ACC112 (cell line): ENCODE measurements around the gene MRM2.

Experiments used
- H2AFZ ChIP-seq: fragments of 200-600 bp; sonication (generic); one replicate; pipeline ENCODE4 v1.6.0; 2017; ENCODE audit warnings: antibody characterized with exemption, low read length; ENCODE audit not compliant: unreplicated experiment
- H3K27ac ChIP-seq: fragments of 200-600 bp; sonication (generic); 2 replicates; pipeline ENCODE4 v1.5.1; 2014; ENCODE audit warnings: low read depth, mild to moderate bottlenecking, antibody characterized with exemption, low read length, moderate library complexity
- H3K27me3 ChIP-seq: fragments of 200-600 bp; sonication (generic); 2 replicates; pipeline ENCODE4 v1.6.1; 2014; ENCODE audit warnings: mild to moderate bottlenecking, antibody characterized with exemption, low read length, moderate library complexity, mixed read lengths; ENCODE audit not compliant: insufficient read depth
- H3K36me3 ChIP-seq: fragments of 200-600 bp; sonication (generic); 2 replicates; pipeline ENCODE4 v1.6.1; 2016; ENCODE audit warnings: mild to moderate bottlenecking, antibody characterized with exemption, low read length, moderate library complexity, mixed read lengths; ENCODE audit not compliant: insufficient read depth
- H3K4me1 ChIP-seq: fragments of 200-600 bp; sonication (generic); one replicate; pipeline ENCODE4 v1.6.1; 2016; ENCODE audit warnings: low read length, mixed read lengths; ENCODE audit not compliant: insufficient read depth, unreplicated experiment, control insufficient read depth
- H3K4me3 ChIP-seq: fragments of 200-600 bp; sonication (generic); 2 replicates; pipeline ENCODE4 v1.5.1; 2014; ENCODE audit warnings: mild to moderate bottlenecking, low read depth, low read length
- H3K79me2 ChIP-seq: fragments of 200-600 bp; sonication (generic); one replicate; pipeline ENCODE4 v1.6.0; 2016; ENCODE audit warnings: low read length; ENCODE audit not compliant: control insufficient read depth, unreplicated experiment, insufficient read depth

Gene MRM2

GRCh38 chr7:2213551-2214215, 28.3 kb downstream of the MRM2 start:
- H3K79me2 ChIP-seq = no peaks in the 10 kb centered on the region
- no peak overlapping the region for H3K27ac ChIP-seq
- no peaks in the 10 kb centered on the region for H3K27me3 ChIP-seq
- H3K36me3 ChIP-seq = peaks cover 15% of the 10 kb centered on the region; the same call in 1 of the 2 replicates
- H3K4me1 ChIP-seq = no peaks in the 10 kb centered on the region
- no peak overlapping the region for H2AFZ ChIP-seq
- no peak overlapping the region for H3K4me3 ChIP-seq

GRCh38 chr7:2212906-2213305, 29.1 kb downstream of the MRM2 start:
- H3K4me1 ChIP-seq = no peaks in the 10 kb centered on the region
- no peaks in the 10 kb centered on the region for H3K27me3 ChIP-seq
- H2AFZ ChIP-seq = no peak overlapping the region
- peaks cover 15% of the 10 kb centered on the region; the same call in 1 of the 2 replicates for H3K36me3 ChIP-seq
- H3K79me2 ChIP-seq = no peaks in the 10 kb centered on the region
- H3K4me3 ChIP-seq = no peak overlapping the region
- no peak overlapping the region for H3K27ac ChIP-seq

GRCh38 chr7:2211926-2212325, 30.1 kb downstream of the MRM2 start:
- no peak overlapping the region for H2AFZ ChIP-seq
- H3K4me3 ChIP-seq = no peak overlapping the region
- H3K27ac ChIP-seq = no peak overlapping the region
- no peaks in the 10 kb centered on the region for H3K79me2 ChIP-seq
- no peaks in the 10 kb centered on the region for H3K4me1 ChIP-seq
- H3K27me3 ChIP-seq = no peaks in the 10 kb centered on the region
- peaks cover 15% of the 10 kb centered on the region; the same call in 1 of the 2 replicates for H3K36me3 ChIP-seq

- no peak overlapping the region for H3K4me3 ChIP-seq
- H3K79me2 ChIP-seq = no peaks in the 10 kb centered on the region
- peaks cover 15% of the 10 kb centered on the region; the same call in 1 of the 2 replicates for H3K36me3 ChIP-seq
- H3K27ac ChIP-seq = no peak overlapping the region
- H3K4me1 ChIP-seq = no peaks in the 10 kb centered on the region
- H3K27me3 ChIP-seq = no peaks in the 10 kb centered on the region
- no peak overlapping the region for H2AFZ ChIP-seq
Observed at GRCh38 chr7:2211259-2211880, 30.6 kb downstream of the MRM2 start.

- Histone ChIP-seq H3K79me2 (no peaks in the 10 kb centered on the region), H3K36me3 (peaks cover 15% of the 10 kb centered on the region; the same call in 1 of the 2 replicates), H3K27me3 (no peaks in the 10 kb centered on the region), H3K27ac (no peak overlapping the region), H2AFZ (no peak overlapping the region), H3K4me3 (no peak overlapping the region), H3K4me1 (no peaks in the 10 kb centered on the region)
Observed at GRCh38 chr7:2210551-2211258, 31.3 kb downstream of the MRM2 start.

GRCh38 chr7:2209961-2210323, 32.1 kb downstream of the MRM2 start:
- no peak overlapping the region for H2AFZ ChIP-seq
- no peaks in the 10 kb centered on the region for H3K4me1 ChIP-seq
- no peak overlapping the region for H3K4me3 ChIP-seq
- H3K27ac ChIP-seq = no peak overlapping the region
- peaks cover 15% of the 10 kb centered on the region; the same call in 1 of the 2 replicates for H3K36me3 ChIP-seq
- no peaks in the 10 kb centered on the region for H3K79me2 ChIP-seq
- H3K27me3 ChIP-seq = no peaks in the 10 kb centered on the region

GRCh38 chr7:2209146-2209960, 32.7 kb downstream of the MRM2 start:
- Histone ChIP-seq H3K27me3 (no peaks in the 10 kb centered on the region), H3K27ac (no peak overlapping the region), H3K36me3 (peaks cover 11% of the 10 kb centered on the region; the same call in 1 of the 2 replicates), H3K4me3 (no peak overlapping the region), H3K79me2 (no peaks in the 10 kb centered on the region), H3K4me1 (no peaks in the 10 kb centered on the region), H2AFZ (no peak overlapping the region)

GRCh38 chr7:2208712-2209111, 33.3 kb downstream of the MRM2 start:
- Histone ChIP-seq H3K27ac (no peak overlapping the region), H3K36me3 (peaks cover 6% of the 10 kb centered on the region; the same call in 1 of the 2 replicates), H2AFZ (no peak overlapping the region)

GRCh38 chr7:2205036-2205780, 36.8 kb downstream of the MRM2 start:
- Histone ChIP-seq H3K79me2 (no peaks in the 10 kb centered on the region), H2AFZ (no peak overlapping the region), H3K27me3 (no peaks in the 10 kb centered on the region), H3K4me3 (no peak overlapping the region), H3K4me1 (no peaks in the 10 kb centered on the region), H3K36me3 (no peaks in the 10 kb centered on the region), H3K27ac (no peak overlapping the region)

More at GRCh38 chr7:2208712-2209111, 33.3 kb downstream of the MRM2 start:
- Histone ChIP-seq H3K79me2 (no peaks in the 10 kb centered on the region), H3K4me3 (no peak overlapping the region), H3K4me1 (no peaks in the 10 kb centered on the region), H3K27me3 (no peaks in the 10 kb centered on the region)

GRCh38 chr7:2204446-2204845, 37.6 kb downstream of the MRM2 start:
- Histone ChIP-seq H3K27ac (no peak overlapping the region), H2AFZ (no peak overlapping the region), H3K27me3 (no peaks in the 10 kb centered on the region), H3K79me2 (no peaks in the 10 kb centered on the region), H3K36me3 (no peaks in the 10 kb centered on the region), H3K4me1 (no peaks in the 10 kb centered on the region), H3K4me3 (no peak overlapping the region)
